Endothelial cell of umbilical vein (primary cell): Measurements from ENCODE around the gene HOXA13. TPM values are rescaled to one million over a fixed set of nuclear protein-coding genes. Genes with fewer than 3 reads are reported as not detected.

Source experiments
- BruUV-seq: library from RNA; stranded (reverse); fragments of 400-500 nt; replicated peaks from 2 replicates; lab custom pipeline; 2021; lab: Mats Ljungman, UMichigan
- CTCF ChIA-PET: fragments of 300-600, 350-600 bp; sonication (Branson Sonifier 250); formaldehyde crosslinking; loops from one replicate; lab custom pipeline; 2021; ENCODE audit warnings: antibody characterized with exemption, inconsistent platforms; lab: Charles Lee
- POLR2A ChIA-PET: fragments of 300-600, 350-600 bp; sonication (Branson Sonifier 250); formaldehyde crosslinking; loops from one replicate; lab custom pipeline; 2021; ENCODE audit warnings: antibody characterized with exemption, inconsistent platforms; lab: Charles Lee
- DNase-seq: peaks from one replicate; pipeline ENCODE4 v3.0.0-alpha.2; 2011; ENCODE audit warnings: low read depth, low spot score
- FAIRE-seq: peaks from 2 replicates; lab custom pipeline; 2011; peaks lifted over from hg19 to GRCh38; lab: Jason Lieb, UNC
- H2AFZ ChIP-seq: 2 replicates; pipeline ENCODE4 v1.6.0; 2012; ENCODE audit warnings: low read depth, low read length, control low read depth, inconsistent platforms
- H3K27ac ChIP-seq: 2 replicates; pipeline ENCODE4 v1.5.1; 2011; ENCODE audit warnings: low read depth, mild to moderate bottlenecking, control low read depth, low read length, moderate library complexity; ENCODE audit not compliant: insufficient read depth
- H3K27me3 ChIP-seq, 2 experiments: 2 replicates each; pipeline versions ENCODE4 v1.6.0 to v1.6.1; 2011; ENCODE audit warnings: low read length in 2 of 2, mixed read lengths in 1 of 2; ENCODE audit not compliant: control insufficient read depth in 2 of 2, insufficient read depth in 2 of 2
- H3K36me3 ChIP-seq, 2 experiments: 2 replicates in 1 of 2; 3 replicates in 1 of 2; pipeline ENCODE4 v1.5.1; 2011; ENCODE audit warnings: low read length in 2 of 2, mild to moderate bottlenecking in 1 of 2, moderate library complexity in 1 of 2; ENCODE audit not compliant: control insufficient read depth in 2 of 2, insufficient read depth in 2 of 2; ENCODE audit errors: extremely low read depth in 1 of 2
- H3K4me1 ChIP-seq: 3 replicates; pipeline ENCODE4 v1.5.1; 2011; ENCODE audit warnings: mild to moderate bottlenecking, low read length; ENCODE audit not compliant: control insufficient read depth, insufficient read depth; ENCODE audit errors: extremely low read depth
- H3K4me2 ChIP-seq: 2 replicates; pipeline ENCODE4 v1.6.1; 2011; ENCODE audit warnings: low read length, control low read depth, mixed read lengths; ENCODE audit not compliant: insufficient read depth
- H3K4me3 ChIP-seq, 3 experiments: fragments of 200-600 bp in 1 of 3; sonication (generic), shearing (Covaris generic) in 1 of 3; replicated peaks in 1 of 3; 2 replicates each; pipeline ENCODE4 v1.5.1; 2011 to 2016; ENCODE audit warnings: control low read depth in 3 of 3, low read length in 3 of 3, mild to moderate bottlenecking in 2 of 3, inconsistent platforms in 1 of 3, low read depth in 1 of 3, moderate library complexity in 1 of 3; ENCODE audit not compliant: insufficient read depth in 1 of 3
- H3K79me2 ChIP-seq: 2 replicates; pipeline ENCODE4 v1.6.0; 2012; ENCODE audit warnings: low read length, inconsistent platforms; ENCODE audit not compliant: control insufficient read depth, insufficient read depth
- H3K9ac ChIP-seq: replicated peaks from 2 replicates; pipeline ENCODE3; 2011; ENCODE audit warnings: low read length, control low read depth; ENCODE audit not compliant: insufficient read depth; ENCODE audit errors: extremely low read depth
- H3K9me1 ChIP-seq: replicated peaks from 3 replicates; pipeline ENCODE4 v1.6.0; 2011; ENCODE audit warnings: mild to moderate bottlenecking, low read length; ENCODE audit not compliant: control insufficient read depth, insufficient read depth; ENCODE audit errors: extremely low read depth
- H3K9me3 ChIP-seq: replicated peaks from 2 replicates; pipeline ENCODE4 v1.5.1; 2012; ENCODE audit warnings: low read length, inconsistent platforms; ENCODE audit not compliant: control insufficient read depth, insufficient read depth
- H4K20me1 ChIP-seq: replicated peaks from 2 replicates; pipeline ENCODE3; 2011; ENCODE audit warnings: mild to moderate bottlenecking, low read length; ENCODE audit not compliant: control insufficient read depth, insufficient read depth; ENCODE audit errors: extremely low read depth
- CTCF ChIP-seq, 2 donors: IDR thresholded peaks; 1 replicate in 1 of 2; 2 replicates in 1 of 2; pipeline ENCODE4 v1.5.1; 2011; ENCODE audit warnings: low read length in 2 of 2, mild to moderate bottlenecking in 2 of 2, moderate library complexity in 2 of 2, control low read depth in 1 of 2, inconsistent platforms in 1 of 2, low read depth in 1 of 2; ENCODE audit not compliant: insufficient read depth in 1 of 2; ENCODE audit errors: extremely low read depth in 1 of 2
- EZH2 ChIP-seq: IDR thresholded peaks from 2 replicates; pipeline ENCODE4 v1.6.1; 2012; ENCODE audit warnings: borderline replicate concordance, low read depth, mild to moderate bottlenecking, moderate library complexity, low read length, inconsistent platforms; ENCODE audit not compliant: severe bottlenecking
- FOS ChIP-seq: IDR thresholded peaks from 2 replicates; pipeline ENCODE4 v1.6.1; 2011; ENCODE audit warnings: mild to moderate bottlenecking, low read length, moderate library complexity, borderline replicate concordance; ENCODE audit not compliant: insufficient read depth
- GATA2 ChIP-seq: IDR thresholded peaks from 2 replicates; pipeline ENCODE4 v1.7.0; 2011; ENCODE audit warnings: low read depth, mild to moderate bottlenecking, moderate library complexity, mixed read lengths, low read length; ENCODE audit not compliant: insufficient read length, insufficient read depth
- JUN ChIP-seq: IDR thresholded peaks from 2 replicates; pipeline ENCODE4 v1.6.1; 2011; ENCODE audit warnings: borderline replicate concordance, low read depth; ENCODE audit not compliant: insufficient read length, insufficient read depth
- MAX ChIP-seq: IDR thresholded peaks from 2 replicates; pipeline ENCODE4 v1.6.1; 2011; ENCODE audit not compliant: insufficient read depth, insufficient read length
- MYC ChIP-seq: IDR thresholded peaks from one replicate; pipeline ENCODE4 v1.6.1; 2011; ENCODE audit warnings: mild to moderate bottlenecking, low read depth, low read length
- POLR2A ChIP-seq: IDR thresholded peaks from 2 replicates; pipeline ENCODE4 v1.6.1; 2012; ENCODE audit warnings: low read depth, mild to moderate bottlenecking, control low read depth, low read length
- POLR2AphosphoS5 ChIP-seq: IDR thresholded peaks from 2 replicates; pipeline ENCODE4 v1.6.1; 2012; ENCODE audit warnings: low read depth, mild to moderate bottlenecking, control low read depth, low read length, moderate library complexity; ENCODE audit not compliant: insufficient read depth
- dilution Hi-C: fragments of 300-500 bp; cut with MboI; formaldehyde crosslinking; loops from one replicate; pipeline ENCODE4 v1.15.0; 2019; ENCODE audit warnings: low sequenced_read_pairs; ENCODE audit not compliant: extremely low pct_ligation_motif_present
- intact Hi-C: fragments of 100-400 bp; cut with micrococcal nuclease; formaldehyde crosslinking; loops from one replicate; pipeline ENCODE4 v1.10.0; 2022
- polyA plus RNA-seq, 4 experiments: library from polyadenylated mRNA; depleted of rRNA in 3 of 4; stranded (reverse) in 3 of 4; unstranded in 1 of 4; fragments of >200 nt; gene quantifications; 2 replicates each; pipeline versions ENCODE4 v1.2.1 to v1.2.3, GENCODE V29; 2011 to 2012; ENCODE audit warnings: missing spikeins in 1 of 4
- total RNA-seq: library from RNA; stranded (reverse); gene quantifications from 2 replicates; pipeline ENCODE4 v1.2.3, GENCODE V29; 2021

Gene HOXA13
- total and polyA plus RNA-seq, 2 donors (not counting 3 experiments of a cell fraction or from before 2014, with no cell fraction given) = 0.22 TPM; not detected in 1

GRCh38 chr7:27172823-27173510 lies 26.9 kb downstream of the HOXA13 start:
- no peaks in the 10 kb centered on the region for H3K9me3 ChIP-seq
- H3K4me1 ChIP-seq = peaks cover 57% of the 10 kb centered on the region
- H3K79me2 ChIP-seq = peaks cover 100% of the 10 kb centered on the region
- peak overlapping the region; percentile 96 for H3K27ac ChIP-seq
- intact Hi-C loops (no loop called here), dilution Hi-C loops (loop anchor here (25.0 kb wide), 1 partner anchor 986 kb away; no protein-coding TSS in a partner anchor)
- H3K9me1 ChIP-seq = no peaks in the 10 kb centered on the region
- ChIA-PET CTCF (interaction anchor here (0.9 to 8.0 kb wide), 7 partner anchors 10 to 27 kb away, joined by 3 to 81 read pairs (median 6); partner anchors contain the start of genes HOXA11, HOXA3 and HOXA7), POLR2A (interaction anchor here (1.0 to 1.6 kb wide), 3 partner anchors 11 to 20 kb away, joined by 3 to 5 read pairs (median 4); partner anchors contain the start of genes HOXA11 and HOXA3)
- H2AFZ ChIP-seq = no peak overlapping the region
- FAIRE-seq (no peak), DNase-seq (peak; percentile 64)
- no peaks in the 10 kb centered on the region for H4K20me1 ChIP-seq
- no peaks in the 10 kb centered on the region for H3K27me3 ChIP-seq
- H3K36me3 ChIP-seq = no peaks in the 10 kb centered on the region
- H3K9ac ChIP-seq = peak overlapping the region; percentile 91
- BruUV-seq = no TSS peak
- TF ChIP-seq JUN (no peak), EZH2 (no peak), MYC (no peak), POLR2AphosphoS5 (no peak), CTCF (IDR thresholded peaks at IDR 0.05; ENCODE audit: extremely low read depth in 1 of 2, insufficient read depth in 1 of 2, low read depth in 1 of 2, low read length in 2 of 2) (no peak), GATA2 (no peak), POLR2A (no peak), MAX (no peak), FOS (no peak)
- H3K4me2 ChIP-seq = peak overlapping the region; percentile 98
- H3K4me3 ChIP-seq = peak overlapping the region; percentile 35 to 88 (median 59)
